Erythroblast (primary cell): Measurements from ENCODE around the gene GRIK2.

Source experiments
- GATA1 ChIP-seq: IDR thresholded peaks from 2 replicates; pipeline ENCODE4 v1.6.1; 2011; ENCODE audit warnings: low read depth, mild to moderate bottlenecking, control low read depth, low read length, moderate library complexity
- POLR2A ChIP-seq: IDR thresholded peaks from 2 replicates; pipeline ENCODE4 v1.6.1; 2011; ENCODE audit warnings: mild to moderate bottlenecking, low read length

DNA sequence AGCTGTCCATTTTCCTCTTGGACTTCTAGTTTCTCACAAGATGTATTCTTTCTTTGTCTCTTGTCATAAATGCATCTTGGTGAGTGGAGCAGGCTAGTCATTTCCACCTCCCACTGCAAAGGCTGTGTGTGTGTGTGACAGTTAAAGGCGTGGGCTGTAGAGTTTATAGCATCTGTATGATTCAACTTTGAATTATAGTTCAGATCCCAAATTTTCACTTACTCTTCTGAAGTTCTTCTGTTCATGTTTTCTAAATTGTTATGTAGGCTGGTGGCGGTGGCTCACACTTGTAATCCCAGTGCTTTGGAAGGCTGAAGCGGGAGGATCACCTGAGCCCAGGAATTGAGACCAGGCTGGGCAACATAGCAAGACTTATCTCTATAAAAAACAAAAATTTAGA lies 44.7 kb upstream of the GRIK2 start:
- no peak for TF ChIP-seq POLR2A
- no peak for TF ChIP-seq GATA1
